Head of caudate nucleus (tissue), 42 donors: ENCODE measurements around the gene BTBD16.

Experiments used
- DNase-seq, 42 donors: peaks; one replicate each; pipeline versions ENCODE4 v3.0.0 to v3.0.0-alpha.2; 2020 to 2021; ENCODE audit warnings: mixed read lengths in 7 of 42
- intact Hi-C: fragments of 100-400 bp; cut with DNase I; formaldehyde crosslinking; loops from one replicate; pipeline ENCODE4 v1.15.0; 2022

Gene BTBD16

DNA sequence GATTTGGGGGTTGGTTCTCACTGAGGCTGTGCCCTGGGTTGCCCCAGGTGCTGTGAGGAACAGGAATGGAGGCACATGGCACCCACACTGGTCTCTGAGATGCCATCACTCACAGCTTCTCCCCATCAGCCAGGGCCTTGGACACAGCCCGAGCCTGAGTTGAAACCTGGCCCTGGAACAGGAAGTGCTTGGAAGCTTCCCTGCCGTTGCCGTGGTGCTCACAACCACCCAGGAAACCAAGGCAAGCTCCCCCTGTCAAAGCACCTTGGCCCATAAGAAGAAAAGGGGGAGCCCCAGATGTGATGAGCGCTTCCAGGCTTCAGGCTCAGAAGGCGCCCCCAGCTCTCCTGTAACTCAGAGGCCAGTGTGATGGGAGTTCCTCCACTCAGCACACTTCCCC lies at the start of gene BTBD16:
TSS of gene BTBD16 (plus strand) at position 221 of the 400 bp plus-strand sequence. CDS start 3,786 bp downstream, outside the sequence.
- peak in 2 of 42 donors; percentile 2 to 15 for DNase-seq

GRCh38 chr10:122221958-122222357 lies 49.1 kb upstream of the BTBD16 start:
- DNase-seq, result no peak
- intact Hi-C loops, result no loop called here

More for the DNA sequence above, at the start of gene BTBD16:
- intact Hi-C loops, result no loop called here

DNA sequence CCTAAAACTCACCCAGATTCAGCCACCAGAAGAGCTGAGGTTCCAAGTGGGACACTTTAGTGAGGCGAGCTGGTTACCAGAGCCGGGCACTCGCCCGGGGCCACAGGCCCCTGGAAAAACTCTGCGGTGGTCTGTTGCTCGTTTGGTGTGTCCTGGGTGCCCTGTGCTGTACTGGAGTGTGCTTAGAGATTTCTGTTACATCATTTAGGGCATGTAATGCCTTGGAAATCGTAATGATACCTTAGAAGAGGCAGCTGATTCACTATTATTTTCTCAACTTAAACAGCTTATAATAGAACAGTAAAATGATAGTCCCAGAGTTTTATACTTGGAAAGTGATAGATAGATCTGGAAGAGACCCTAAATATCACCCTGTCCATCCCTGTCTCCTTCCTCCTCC lies 48.5 kb upstream of the BTBD16 start:
- no peak for DNase-seq
- intact Hi-C loops, result no loop called here

GRCh38 chr10:122224159-122224558 lies 46.9 kb upstream of the BTBD16 start:
- DNase-seq, result no peak
- intact Hi-C loops, result no loop called here

DNA sequence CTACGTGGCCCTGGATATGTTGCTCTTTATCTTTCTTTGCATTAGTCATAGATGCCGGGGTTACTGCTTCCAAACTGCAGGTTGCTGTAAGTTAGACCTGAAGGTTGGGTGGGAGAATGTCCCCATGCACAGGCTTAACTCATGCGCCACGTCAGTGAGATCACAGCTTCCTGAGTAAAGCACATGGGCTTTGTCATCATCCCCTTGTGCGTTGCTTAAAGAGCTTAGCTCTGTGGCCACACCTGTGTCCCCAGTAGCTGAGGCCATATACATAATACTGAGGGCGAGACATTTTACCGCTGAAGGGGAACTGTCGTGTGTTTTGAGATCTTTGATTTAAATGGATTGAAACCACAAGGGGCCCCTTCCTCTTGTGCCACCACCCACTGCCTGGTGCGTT lies 45.8 kb upstream of the BTBD16 start:
- no peak for DNase-seq
- intact Hi-C loops, result no loop called here

GRCh38 chr10:122227754-122228153 lies 43.3 kb upstream of the BTBD16 start:
- intact Hi-C loops, result no loop called here
- DNase-seq, result no peak

DNA sequence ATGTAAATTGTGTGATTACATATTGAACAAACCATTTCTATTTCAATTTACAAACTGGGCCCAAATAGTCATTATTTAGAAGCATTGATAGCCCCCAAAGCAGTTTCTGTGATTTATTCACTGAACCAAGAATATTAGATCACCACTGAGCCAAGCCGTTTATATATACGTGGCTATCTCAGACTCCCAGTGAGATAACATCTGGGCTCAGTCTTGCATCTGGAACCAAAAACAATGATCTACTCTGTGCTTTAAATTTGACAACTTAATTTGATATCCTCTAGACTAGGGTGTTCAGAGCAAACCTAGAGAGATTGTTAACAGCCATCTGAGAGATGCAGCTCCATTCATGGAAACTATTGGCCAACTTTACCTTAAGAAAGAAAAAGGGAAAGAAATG lies 41.4 kb upstream of the BTBD16 start:
- intact Hi-C loops, result no loop called here
- no peak for DNase-seq

DNA sequence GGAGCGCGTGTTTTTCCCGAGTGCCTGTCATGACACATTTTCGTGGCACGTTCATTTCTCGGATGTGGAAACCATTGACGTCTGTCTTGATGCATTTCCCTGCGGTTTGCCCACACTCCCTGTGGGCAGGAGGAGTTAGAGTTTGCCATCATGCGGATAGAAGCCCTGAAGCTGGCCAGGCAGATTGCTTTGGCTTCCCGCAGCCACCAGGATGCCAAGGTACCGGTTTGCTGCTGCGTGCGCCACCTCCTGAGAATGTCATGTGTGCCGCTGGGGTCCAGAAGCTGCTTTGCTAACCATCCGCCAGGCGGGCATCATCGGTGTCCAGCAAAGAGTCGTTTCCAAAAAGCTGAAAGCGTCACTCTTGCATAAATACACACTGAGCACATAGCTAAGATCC lies 40.9 kb upstream of the BTBD16 start:
- intact Hi-C loops, result no loop called here

GRCh38 chr10:122232769-122233168 lies 38.3 kb upstream of the BTBD16 start:
- peak in 4 of 42 donors; percentile 16 to 40 (median 30) for DNase-seq
- intact Hi-C loops, result no loop called here

More for the DNA sequence above, 40.9 kb upstream of the BTBD16 start:
- DNase-seq, result no peak

GRCh38 chr10:122233857-122234348 lies 37.2 kb upstream of the BTBD16 start:
- intact Hi-C loops, result no loop called here
- no peak for DNase-seq

DNA sequence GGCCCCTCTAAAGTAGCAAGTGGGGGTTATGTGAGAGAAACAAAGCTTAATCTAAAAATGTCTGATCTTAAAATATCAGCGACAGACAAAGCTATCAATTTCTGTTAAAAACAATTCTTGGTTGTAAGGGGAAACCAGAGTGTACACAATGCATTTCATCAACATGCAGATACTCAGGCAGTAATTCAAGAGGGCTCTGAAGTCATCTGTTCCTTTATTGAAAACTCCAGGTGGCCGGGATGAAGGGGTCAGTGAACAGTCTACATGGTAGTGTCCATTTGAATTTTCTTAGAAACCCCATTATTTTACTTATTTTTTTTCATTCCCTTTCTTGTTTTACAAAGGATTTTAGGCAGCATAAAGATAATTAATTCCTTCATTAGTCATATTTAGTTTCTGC lies 36.7 kb upstream of the BTBD16 start:
- DNase-seq, result no peak
- intact Hi-C loops, result no loop called here

- no peak for DNase-seq
- intact Hi-C loops, result no loop called here
These were observed 34.3 kb upstream of the BTBD16 start for GRCh38 chr10:122236690-122237306.

GRCh38 chr10:122237331-122237990 lies 33.6 kb upstream of the BTBD16 start:
- intact Hi-C loops, result no loop called here
- no peak for DNase-seq

DNA sequence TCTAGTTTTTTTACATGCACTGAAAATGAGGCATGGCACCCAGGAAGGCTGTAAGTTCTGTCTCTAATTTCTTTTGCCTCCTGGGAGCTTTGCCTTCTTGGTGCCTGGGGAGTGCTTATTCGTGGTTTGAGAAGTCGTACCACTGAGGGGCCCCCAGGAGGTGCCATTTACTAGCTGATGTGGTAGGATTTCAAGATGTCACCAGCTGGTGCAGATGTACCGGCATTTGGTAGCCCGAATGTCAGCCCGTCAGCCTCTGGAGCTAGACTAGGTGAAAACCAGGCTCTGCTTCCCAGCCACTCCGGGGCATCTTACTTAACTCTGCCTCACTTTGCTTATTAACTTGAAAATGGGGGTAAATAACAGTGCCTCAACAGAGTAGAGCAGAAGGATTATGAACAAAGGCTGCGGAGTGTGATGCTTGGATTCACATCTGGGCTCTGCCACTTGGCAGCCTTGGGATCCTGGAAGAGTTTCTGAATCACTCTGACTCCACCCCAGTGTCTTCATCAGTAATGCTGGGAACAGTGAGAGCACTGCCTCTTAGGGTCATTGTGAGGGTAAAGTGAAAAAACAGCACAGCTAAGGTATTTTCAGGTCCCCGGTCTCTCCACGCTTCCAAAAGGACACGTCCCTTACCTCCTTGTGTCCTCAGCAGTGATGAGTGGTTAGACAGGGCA lies 31.4 kb upstream of the BTBD16 start:
- intact Hi-C loops, result no loop called here
- peak in 1 of 42 donors; percentile 13 for DNase-seq

DNA sequence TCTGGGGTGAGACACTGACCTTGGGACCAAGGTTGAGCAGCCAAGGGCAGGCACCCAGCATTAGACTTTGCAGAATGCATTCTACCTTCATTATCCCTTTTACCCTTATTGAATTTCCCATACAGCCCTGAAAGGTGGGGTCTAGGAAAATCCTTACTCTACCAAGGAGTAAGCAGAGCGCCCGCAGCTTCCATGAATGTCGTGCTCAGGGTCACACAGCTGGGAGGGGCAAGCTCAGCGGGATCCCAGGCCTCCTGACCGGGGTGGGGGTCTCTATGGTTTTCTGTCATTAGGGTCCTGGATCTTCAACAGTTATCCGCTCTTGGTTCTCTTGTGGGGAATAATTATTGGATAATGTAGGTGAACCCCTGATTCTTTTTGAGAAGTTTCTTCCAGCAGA lies 30.7 kb upstream of the BTBD16 start:
- intact Hi-C loops, result no loop called here

DNA sequence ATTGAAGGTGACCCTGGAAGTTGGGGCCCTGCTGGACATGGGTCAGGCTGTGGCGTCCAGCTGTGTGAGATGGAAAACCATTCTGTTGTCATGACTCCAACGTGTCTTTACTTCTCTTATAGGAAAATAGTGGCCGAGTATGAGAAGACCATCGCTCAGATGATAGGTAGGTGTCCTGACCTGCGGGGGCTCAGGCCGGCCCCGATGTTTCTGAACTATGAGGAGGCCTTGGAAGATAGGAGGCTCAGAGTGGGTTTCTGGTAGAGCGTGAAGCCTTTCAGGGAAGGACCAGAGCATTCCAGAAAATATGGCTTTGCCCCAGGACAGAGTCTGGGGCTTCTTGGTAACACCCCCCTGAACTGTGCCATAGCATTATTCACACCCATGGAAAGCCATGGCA lies 29.3 kb upstream of the BTBD16 start:
- peak in 1 of 42 donors; percentile 12 for DNase-seq
- intact Hi-C loops, result no loop called here

More for the DNA sequence above, 30.7 kb upstream of the BTBD16 start:
- DNase-seq, result peak in 1 of 42 donors; percentile 29

- DNase-seq, result no peak
- intact Hi-C loops, result no loop called here
These were observed 27.5 kb upstream of the BTBD16 start for GRCh38 chr10:122243550-122243949.

DNA sequence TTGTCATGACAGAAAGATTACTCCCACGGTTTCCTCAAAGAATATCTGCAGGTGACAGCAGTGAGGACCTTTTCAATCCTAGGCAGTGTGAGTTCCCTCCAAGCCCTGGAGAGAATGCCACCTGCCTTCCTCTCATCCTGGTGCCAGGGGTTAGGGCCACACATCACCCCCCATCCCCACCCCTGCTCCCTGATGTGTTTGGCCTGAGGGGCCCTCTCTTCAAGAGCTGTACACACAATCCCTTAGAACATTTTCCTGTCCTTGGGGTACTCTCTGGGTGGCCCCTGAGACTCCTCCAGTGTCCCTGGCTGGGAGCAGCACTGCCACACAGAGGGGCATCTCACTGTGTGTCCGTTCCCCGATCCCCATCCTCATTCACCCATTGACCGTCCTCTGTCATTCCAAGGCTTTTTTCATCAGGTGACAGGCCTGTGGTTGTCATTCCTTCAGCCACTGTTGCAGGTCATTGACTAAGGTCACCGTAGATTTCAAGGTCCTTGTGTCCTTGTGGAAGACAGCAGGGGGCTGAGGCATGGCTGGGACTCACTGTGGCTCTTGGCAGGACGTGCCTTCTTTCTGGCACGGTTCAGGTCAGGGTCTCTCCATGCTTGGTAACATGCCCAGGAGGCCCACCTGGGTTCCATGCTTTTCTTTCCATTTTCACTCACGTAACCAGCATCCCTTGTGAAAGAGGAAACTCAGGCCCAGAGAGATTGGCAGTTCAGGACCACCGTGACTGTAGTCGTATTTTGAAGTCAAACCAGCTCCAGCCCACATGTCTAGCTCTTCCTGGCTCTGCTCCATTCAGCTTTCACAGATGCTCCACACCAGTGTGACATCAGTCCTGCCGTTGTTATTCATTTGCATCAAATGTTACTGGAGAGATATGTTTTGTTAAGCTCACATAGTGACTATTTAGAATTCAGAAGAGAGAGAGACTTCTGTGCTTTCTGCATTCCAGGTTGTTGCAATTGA lies 26.8 kb upstream of the BTBD16 start:
- intact Hi-C loops, result no loop called here
- DNase-seq, result peak in 1 of 42 donors; percentile 7

DNA sequence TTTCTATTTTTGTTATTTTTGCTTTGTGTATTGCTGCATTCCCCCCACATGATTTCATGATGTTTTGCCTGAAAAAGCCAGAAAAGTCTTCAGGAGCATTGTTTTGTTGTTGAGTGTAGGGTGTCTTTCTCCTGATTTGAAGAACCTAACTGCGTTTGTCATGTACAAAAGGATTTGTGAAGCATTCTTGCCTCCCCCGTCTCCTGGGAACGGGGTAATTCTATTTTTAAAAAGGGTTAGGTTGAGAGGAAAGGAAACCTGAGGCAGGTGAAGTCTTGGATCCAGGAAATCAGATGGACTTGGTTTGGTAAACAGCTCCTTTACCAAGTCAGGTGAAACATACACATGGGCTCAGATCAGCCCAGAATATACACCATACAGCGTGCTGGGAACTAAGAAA lies 26.0 kb upstream of the BTBD16 start:
- peak in 5 of 42 donors; percentile 26 to 66 (median 37) for DNase-seq
- intact Hi-C loops, result no loop called here
